Astrocyte of the cerebellum (primary cell): Measurements from ENCODE around the gene LTC4S.

Experiments
- DNase-seq: peaks from one replicate; pipeline ENCODE4 v3.0.0-alpha.2; 2011; ENCODE audit warnings: low read depth
- H3K4me3 ChIP-seq: 2 replicates; pipeline ENCODE4 v1.5.1; 2011; ENCODE audit warnings: mild to moderate bottlenecking, low read depth, low read length, moderate library complexity
- CTCF ChIP-seq: IDR thresholded peaks from 2 replicates; pipeline ENCODE4 v1.5.1; 2012; ENCODE audit warnings: low read length, low read depth, moderate library complexity, mild to moderate bottlenecking; ENCODE audit errors: missing control alignments
- in situ Hi-C: cut with HindIII; loops from 2 replicates; pipeline ENCODE4 v1.10.0; 2017; ENCODE audit warnings: low sequenced_read_pairs

LTC4S gene

GRCh38 chr5:179777456-179777855 lies 16.3 kb upstream of the LTC4S start:
- no peak for TF ChIP-seq CTCF
- DNase-seq: no peak
- in situ Hi-C loops: no loop called here

GRCh38 chr5:179777909-179778308 lies 15.9 kb upstream of the LTC4S start:
- no peak for DNase-seq
- in situ Hi-C loops: no loop called here
- TF ChIP-seq CTCF: no peak
- H3K4me3 ChIP-seq: no peak overlapping the region

More at GRCh38 chr5:179777456-179777855, 16.3 kb upstream of the LTC4S start:
- no peak overlapping the region for H3K4me3 ChIP-seq

DNA sequence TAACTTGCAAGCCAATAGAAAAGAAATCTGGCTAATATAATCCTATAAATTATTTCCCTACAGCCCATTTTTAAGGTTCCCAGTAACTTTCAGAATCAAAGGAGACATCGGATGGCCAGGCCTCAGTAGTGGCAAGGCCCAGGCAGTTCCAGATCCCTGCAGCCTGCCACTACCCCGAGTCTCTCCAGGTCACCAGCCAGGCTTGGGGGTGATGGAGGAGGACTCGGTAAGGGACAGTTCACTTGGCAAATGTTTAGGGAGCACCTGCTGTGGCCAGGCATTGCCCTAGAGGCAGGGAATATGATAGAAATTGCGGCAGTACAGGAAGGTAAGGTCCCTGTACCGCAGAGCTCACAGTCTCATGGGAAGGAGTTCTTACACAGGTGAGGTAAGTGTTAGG lies 15.2 kb upstream of the LTC4S start:
- TF ChIP-seq CTCF: no peak
- DNase-seq: no peak
- no peak overlapping the region for H3K4me3 ChIP-seq
- in situ Hi-C loops: no loop called here

GRCh38 chr5:179779826-179780225 lies 14.0 kb upstream of the LTC4S start:
- no peak for DNase-seq
- no peak for TF ChIP-seq CTCF
- in situ Hi-C loops: no loop called here
- no peak overlapping the region for H3K4me3 ChIP-seq

- DNase-seq: no peak
- H3K4me3 ChIP-seq: no peak overlapping the region
- no peak for TF ChIP-seq CTCF
- in situ Hi-C loops: no loop called here
These were observed 13.4 kb upstream of the LTC4S start for GRCh38 chr5:179780362-179780761.

- no peak for DNase-seq
- TF ChIP-seq CTCF: no peak
- in situ Hi-C loops: no loop called here
- no peak overlapping the region for H3K4me3 ChIP-seq
These were observed 11.9 kb upstream of the LTC4S start for GRCh38 chr5:179781846-179782245.

- no peak for TF ChIP-seq CTCF
- no peak for DNase-seq
- H3K4me3 ChIP-seq: no peak overlapping the region
- in situ Hi-C loops: no loop called here
These were observed 10.7 kb upstream of the LTC4S start for GRCh38 chr5:179783128-179783527.
